SK-N-SH treated with all-trans-retinoic acid at 6 μM for 48 hours (cell line): ENCODE results near the gene SDK1.

ENCODE experiments used
- ATAC-seq: fragments of 200-7000 bp; cut with Tn5 transposase; 3 replicates; pipeline ENCODE4 v1.9.1; 2020; ENCODE audit warnings: mild to moderate bottlenecking, moderate library complexity
- BACH2 ChIP-seq: fragments of 250-450 bp; sonication (Bioruptor Pico); IDR thresholded peaks from 2 replicates; pipeline ENCODE4 v1.9.0; 2021; ENCODE audit warnings: mild to moderate bottlenecking, borderline replicate concordance
- CREB5 ChIP-seq: fragments of 250-450 bp; sonication (Bioruptor Pico); IDR thresholded peaks from 2 replicates; pipeline ENCODE4 v1.5.1; 2020; ENCODE audit warnings: low read depth, mild to moderate bottlenecking, moderate library complexity
- CSDC2 ChIP-seq: fragments of 250-450 bp; sonication (Bioruptor Pico); IDR thresholded peaks from 2 replicates; pipeline ENCODE4 v1.5.0; 2020; ENCODE audit warnings: mild to moderate bottlenecking, moderate library complexity
- CSRNP3 ChIP-seq: fragments of 250-450 bp; sonication (Bioruptor Pico); IDR thresholded peaks from 2 replicates; pipeline ENCODE4 v1.5.1; 2021; ENCODE audit warnings: mild to moderate bottlenecking, moderate library complexity
- ESRRG ChIP-seq: fragments of 250-450 bp; sonication (Bioruptor Pico); IDR thresholded peaks from 2 replicates; pipeline ENCODE4 v1.6.1; 2021; ENCODE audit warnings: mild to moderate bottlenecking
- ISL1 ChIP-seq: fragments of 250-450 bp; sonication (Bioruptor Pico); IDR thresholded peaks from 2 replicates; pipeline ENCODE4 v2.1.2; 2022; ENCODE audit warnings: mild to moderate bottlenecking, moderate library complexity
- OSR1 ChIP-seq: fragments of 250-450 bp; sonication (Bioruptor Pico); IDR thresholded peaks from 2 replicates; pipeline ENCODE4 v1.8.0; 2022; ENCODE audit warnings: moderate library complexity, mild to moderate bottlenecking, inconsistent platforms
- PATZ1 ChIP-seq: fragments of 250-450 bp; sonication (Bioruptor Pico); IDR thresholded peaks from 2 replicates; pipeline ENCODE4 v1.8.0; 2020; ENCODE audit warnings: mild to moderate bottlenecking, moderate library complexity, borderline replicate concordance
- POU6F1 ChIP-seq: fragments of 250-450 bp; sonication (Bioruptor Pico); IDR thresholded peaks from 2 replicates; pipeline ENCODE4 v1.8.0; 2021; ENCODE audit warnings: low read depth, mild to moderate bottlenecking, moderate library complexity, borderline replicate concordance
- PPARA ChIP-seq: fragments of 250-450 bp; sonication (Bioruptor Pico); IDR thresholded peaks from 2 replicates; pipeline ENCODE4 v1.5.0; 2020; ENCODE audit warnings: mild to moderate bottlenecking, borderline replicate concordance
- RARB ChIP-seq: fragments of 250-450 bp; sonication (Bioruptor Pico); IDR thresholded peaks from 2 replicates; pipeline ENCODE4 v1.8.0; 2021; ENCODE audit warnings: mild to moderate bottlenecking, moderate library complexity
- TCF4 ChIP-seq: fragments of 250-450 bp; sonication (Bioruptor Pico); IDR thresholded peaks from 2 replicates; pipeline ENCODE4 v1.8.0; 2021; ENCODE audit warnings: mild to moderate bottlenecking, moderate library complexity, borderline replicate concordance
- TOX ChIP-seq: fragments of 250-450 bp; sonication (Bioruptor Pico); IDR thresholded peaks from 2 replicates; pipeline ENCODE4 v1.8.0; 2021; ENCODE audit warnings: mild to moderate bottlenecking, moderate library complexity, borderline replicate concordance
- TSHZ2 ChIP-seq: fragments of 250-450 bp; sonication (Bioruptor Pico); IDR thresholded peaks from 2 replicates; pipeline ENCODE4 v1.5.0; 2020; ENCODE audit warnings: mild to moderate bottlenecking, moderate library complexity
- ZC3H10 ChIP-seq: fragments of 250-450 bp; sonication (Bioruptor Pico); IDR thresholded peaks from 2 replicates; pipeline ENCODE4 v1.5.1; 2021; ENCODE audit warnings: mild to moderate bottlenecking, moderate library complexity
- ZFP3 ChIP-seq: fragments of 250-450 bp; sonication (Bioruptor Pico); IDR thresholded peaks from 2 replicates; pipeline ENCODE4 v1.5.0; 2020; ENCODE audit warnings: mild to moderate bottlenecking, moderate library complexity
- ZNF565 ChIP-seq: fragments of 450-650 bp; formaldehyde crosslinking; conservative IDR thresholded peaks from 2 replicates; pipeline ENCODE4 v1.5.0; 2020; ENCODE audit warnings: low read depth, mild to moderate bottlenecking, moderate library complexity
- ZNF70 ChIP-seq: fragments of 450-650 bp; formaldehyde crosslinking; IDR thresholded peaks from 2 replicates; pipeline ENCODE4 v1.5.0; 2020; ENCODE audit warnings: mild to moderate bottlenecking, moderate library complexity
- ZNF8 ChIP-seq: fragments of 450-650 bp; formaldehyde crosslinking; IDR thresholded peaks from 2 replicates; pipeline ENCODE4 v1.5.0; 2020; ENCODE audit warnings: mild to moderate bottlenecking, moderate library complexity

SDK1 gene

GRCh38 chr7:4210821-4211220 is 909.8 kb downstream of the SDK1 start:
- TF ChIP-seq ISL1 (no peak), TCF4 (CRISPR knock-in tag) (no peak), ZNF70 (CRISPR knock-in tag) (no peak), BACH2 (CRISPR knock-in tag) (no peak), PPARA (no peak), ESRRG (CRISPR knock-in tag) (no peak), RARB (CRISPR knock-in tag) (no peak), TSHZ2 (CRISPR knock-in tag) (no peak)
- ATAC-seq = no peak

GRCh38 chr7:4211261-4211660 is 910.2 kb downstream of the SDK1 start:
- no peak for ATAC-seq

GRCh38 chr7:4212376-4212775 is 911.3 kb downstream of the SDK1 start:
- no peak for ATAC-seq
- no peak for TF ChIP-seq ESRRG (CRISPR knock-in tag)
- TF ChIP-seq ZNF565 (CRISPR knock-in tag) = no peak
- TF ChIP-seq OSR1 (CRISPR knock-in tag) = no peak
- no peak for TF ChIP-seq TOX (CRISPR knock-in tag)
- TF ChIP-seq BACH2 (CRISPR knock-in tag) = no peak
- TF ChIP-seq CREB5 (CRISPR knock-in tag) = no peak
- no peak for TF ChIP-seq ZC3H10 (CRISPR knock-in tag)
- TF ChIP-seq ZNF70 (CRISPR knock-in tag) = no peak

More at GRCh38 chr7:4211261-4211660, 910.2 kb downstream of the SDK1 start:
- no peak for TF ChIP-seq OSR1 (CRISPR knock-in tag)
- TF ChIP-seq ISL1 = no peak
- TF ChIP-seq ZNF8 (CRISPR knock-in tag) = no peak
- TF ChIP-seq CSDC2 = no peak
- no peak for TF ChIP-seq TSHZ2 (CRISPR knock-in tag)
- no peak for TF ChIP-seq TCF4 (CRISPR knock-in tag)
- no peak for TF ChIP-seq ZNF565 (CRISPR knock-in tag)
- TF ChIP-seq BACH2 (CRISPR knock-in tag) = no peak
- no peak for TF ChIP-seq ZFP3 (CRISPR knock-in tag)
- TF ChIP-seq, all 23 proteins: peak for 0

GRCh38 chr7:4214291-4215155 is 913.5 kb downstream of the SDK1 start:
- no peak for ATAC-seq
- no peak for TF ChIP-seq OSR1 (CRISPR knock-in tag)
- TF ChIP-seq ESRRG (CRISPR knock-in tag) = no peak
- no peak for TF ChIP-seq PATZ1 (CRISPR knock-in tag)
- no peak for TF ChIP-seq PPARA
- no peak for TF ChIP-seq CSRNP3 (CRISPR knock-in tag)
- no peak for TF ChIP-seq POU6F1 (CRISPR knock-in tag)
- no peak for TF ChIP-seq TSHZ2 (CRISPR knock-in tag)
